A673 (cell line): ENCODE measurements around the gene FASN. TPM values are rescaled to one million over a fixed set of nuclear protein-coding genes. Genes with fewer than 3 reads are reported as not detected.

Experiments
- BruUV-seq: library from RNA; stranded (reverse); fragments of 400-500 nt; replicated peaks from 2 replicates; lab custom pipeline; 2021; lab: Mats Ljungman, UMichigan
- CTCF ChIA-PET: fragments of 300-600 bp; sonication (Branson Sonifier 250); formaldehyde crosslinking; loops from one replicate; lab custom pipeline; 2022; ENCODE audit warnings: antibody characterized with exemption; lab: Charles Lee
- POLR2A ChIA-PET: fragments of 300-600 bp; sonication (Branson Sonifier 250); formaldehyde crosslinking; loops from one replicate; lab custom pipeline; 2022; ENCODE audit warnings: antibody characterized with exemption; ENCODE audit not compliant: low non-redundant PET; lab: Charles Lee
- DNase-seq: peaks from one replicate; pipeline ENCODE4 v3.0.0-alpha.2; 2015; ENCODE audit warnings: low spot score
- H3K27ac ChIP-seq: fragments of 200-600 bp; sonication (generic); 2 replicates; pipeline ENCODE4 v1.5.1; 2016; ENCODE audit warnings: mixed run types, low read depth, mild to moderate bottlenecking, mixed read lengths, antibody characterized with exemption, low read length; ENCODE audit not compliant: poor library complexity, severe bottlenecking
- H3K27me3 ChIP-seq: fragments of 200-600 bp; sonication (generic); replicated peaks from 2 replicates; pipeline ENCODE4 v1.6.1; 2017; ENCODE audit warnings: mixed run types, low read depth, mild to moderate bottlenecking, mixed read lengths, antibody characterized with exemption, low read length; ENCODE audit not compliant: insufficient read depth, poor library complexity
- H3K36me3 ChIP-seq: fragments of 200-600 bp; sonication (generic); 2 replicates; pipeline ENCODE4 v1.6.1; 2016; ENCODE audit warnings: mixed run types, mild to moderate bottlenecking, mixed read lengths, antibody characterized with exemption, low read length; ENCODE audit not compliant: insufficient read depth, poor library complexity, severe bottlenecking
- H3K4me1 ChIP-seq: fragments of 200-600 bp; sonication (generic); 2 replicates; pipeline ENCODE4 v1.6.1; 2017; ENCODE audit warnings: mixed run types, mild to moderate bottlenecking, mixed read lengths, antibody characterized with exemption, low read length; ENCODE audit not compliant: insufficient read depth, poor library complexity, severe bottlenecking
- H3K4me3 ChIP-seq: fragments of 200-600 bp; sonication (generic); 2 replicates; pipeline ENCODE4 v1.5.1; 2016; ENCODE audit warnings: low read depth, mixed run types, mild to moderate bottlenecking, mixed read lengths, low read length; ENCODE audit not compliant: poor library complexity, severe bottlenecking
- H3K9me3 ChIP-seq: fragments of 200-600 bp; sonication (generic); 2 replicates; pipeline ENCODE4 v1.6.1; 2016; ENCODE audit warnings: mixed run types, low read depth, mild to moderate bottlenecking, mixed read lengths, antibody characterized with exemption, low read length; ENCODE audit not compliant: poor library complexity, severe bottlenecking
- EZH2 ChIP-seq: fragments of 200-600 bp; sonication (generic); IDR thresholded peaks from 2 replicates; pipeline ENCODE4 v1.6.1; 2017; ENCODE audit warnings: borderline replicate concordance, low read depth, mild to moderate bottlenecking, mixed read lengths, antibody characterized with exemption, low read length; ENCODE audit not compliant: poor library complexity, severe bottlenecking
- intact Hi-C: fragments of 100-400 bp; cut with micrococcal nuclease; formaldehyde crosslinking; loops from one replicate; pipeline ENCODE4 v1.10.0; 2022; ENCODE audit not compliant: unreplicated experiment
- total RNA-seq: library from RNA; stranded (reverse); gene quantifications from 2 replicates; pipeline ENCODE4 v1.2.3, GENCODE V29; 2021
- TF ChIP-seq, protein P1 (sequence below): fragments of 300-800, 200-600 bp; sonication (generic); conservative IDR thresholded peaks from 2 replicates; pipeline ENCODE4 v1.5.1; 2017; ENCODE audit warnings: low read depth, mild to moderate bottlenecking, antibody characterized with exemption, low read length, moderate library complexity, mixed read lengths

FASN gene
- total RNA-seq, 1 experiment from 2014 or later: 591 TPM

DNA sequence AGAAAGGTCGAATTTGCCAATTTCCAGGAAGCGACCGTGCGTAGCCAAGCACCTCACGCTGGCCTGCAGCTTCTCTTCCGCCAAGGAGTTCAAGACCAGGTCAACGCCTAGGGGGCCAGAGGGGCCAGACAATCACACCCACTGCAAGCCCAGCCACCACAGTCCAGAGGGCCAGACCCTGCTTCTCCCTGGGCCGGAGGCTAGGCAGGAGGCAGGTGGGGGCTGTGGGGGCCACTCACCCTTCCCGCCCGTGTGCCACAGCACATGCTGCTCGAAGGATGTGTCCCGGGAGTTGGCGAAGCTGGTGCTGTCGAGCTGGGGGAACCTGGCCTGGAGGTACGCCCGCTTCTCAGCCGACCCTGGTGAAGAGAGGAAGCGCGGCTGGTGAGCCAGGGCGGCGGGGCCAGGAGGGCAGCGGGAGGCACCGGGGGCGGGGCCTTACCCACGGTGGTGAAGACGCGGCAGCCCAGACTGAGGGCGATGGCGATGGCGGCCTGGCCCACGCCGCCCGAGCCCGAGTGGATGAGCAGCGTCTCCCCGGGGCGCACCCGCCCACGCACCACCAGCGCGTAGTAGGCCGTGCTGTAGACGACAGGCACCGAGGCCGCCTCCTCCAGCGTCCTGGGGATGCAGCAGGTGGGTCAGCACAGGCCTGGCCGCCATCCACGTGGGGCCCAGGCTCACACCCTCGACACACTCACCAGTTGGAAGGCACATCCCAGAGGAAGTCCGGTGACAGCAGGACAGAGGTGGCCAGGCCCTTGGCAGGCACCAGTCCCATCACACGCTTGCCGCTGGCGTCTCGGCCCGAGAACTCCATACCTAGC is 14.3 kb downstream of the FASN start:
- Histone ChIP-seq H3K27me3 (no peaks in the 10 kb centered on the region), H3K27ac (no peak overlapping the region), H3K9me3 (no peaks in the 10 kb centered on the region), H3K36me3 (peaks cover 97% of the 10 kb centered on the region), H3K4me3 (no peak overlapping the region), H3K4me1 (no peaks in the 10 kb centered on the region)
- no TSS peak for BruUV-seq
- DNase-seq: no peak
- ChIA-PET POLR2A (no interaction called here), CTCF (no interaction called here)
- TF ChIP-seq, protein P1, sequence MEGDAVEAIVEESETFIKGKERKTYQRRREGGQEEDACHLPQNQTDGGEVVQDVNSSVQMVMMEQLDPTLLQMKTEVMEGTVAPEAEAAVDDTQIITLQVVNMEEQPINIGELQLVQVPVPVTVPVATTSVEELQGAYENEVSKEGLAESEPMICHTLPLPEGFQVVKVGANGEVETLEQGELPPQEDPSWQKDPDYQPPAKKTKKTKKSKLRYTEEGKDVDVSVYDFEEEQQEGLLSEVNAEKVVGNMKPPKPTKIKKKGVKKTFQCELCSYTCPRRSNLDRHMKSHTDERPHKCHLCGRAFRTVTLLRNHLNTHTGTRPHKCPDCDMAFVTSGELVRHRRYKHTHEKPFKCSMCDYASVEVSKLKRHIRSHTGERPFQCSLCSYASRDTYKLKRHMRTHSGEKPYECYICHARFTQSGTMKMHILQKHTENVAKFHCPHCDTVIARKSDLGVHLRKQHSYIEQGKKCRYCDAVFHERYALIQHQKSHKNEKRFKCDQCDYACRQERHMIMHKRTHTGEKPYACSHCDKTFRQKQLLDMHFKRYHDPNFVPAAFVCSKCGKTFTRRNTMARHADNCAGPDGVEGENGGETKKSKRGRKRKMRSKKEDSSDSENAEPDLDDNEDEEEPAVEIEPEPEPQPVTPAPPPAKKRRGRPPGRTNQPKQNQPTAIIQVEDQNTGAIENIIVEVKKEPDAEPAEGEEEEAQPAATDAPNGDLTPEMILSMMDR: no peak
- no peak for TF ChIP-seq EZH2
- intact Hi-C loops: no loop called here

DNA sequence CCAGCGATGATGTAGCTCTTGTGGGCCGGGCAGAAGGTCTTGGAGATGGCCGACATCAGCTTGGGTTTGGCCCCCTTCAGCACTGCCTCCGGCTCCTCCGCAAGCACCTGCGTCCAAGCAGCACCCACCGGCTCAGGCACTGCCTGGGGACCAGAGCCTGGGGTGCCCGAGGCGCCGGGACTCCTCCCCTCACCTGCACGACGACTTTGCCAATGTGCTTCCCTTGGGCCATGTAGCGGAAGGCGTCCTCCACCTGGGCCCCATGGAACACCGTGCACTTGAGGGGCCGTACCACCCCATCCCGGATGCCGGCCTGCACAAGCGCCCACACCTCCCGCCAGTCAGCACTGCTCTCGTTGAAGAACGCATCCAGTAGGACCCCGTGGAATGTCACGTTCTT is 15.0 kb downstream of the FASN start:
- no peaks in the 10 kb centered on the region for H3K27me3 ChIP-seq
- ChIA-PET CTCF (no interaction called here), POLR2A (no interaction called here)
- H3K4me3 ChIP-seq: no peak overlapping the region
- TF ChIP-seq, protein P1: no peak
- TF ChIP-seq EZH2: no peak
- intact Hi-C loops: no loop called here
- no peaks in the 10 kb centered on the region for H3K9me3 ChIP-seq
- BruUV-seq: TSS peak; percentile 43
- H3K36me3 ChIP-seq: peaks cover 97% of the 10 kb centered on the region
- no peak overlapping the region for H3K27ac ChIP-seq
- H3K4me1 ChIP-seq: no peaks in the 10 kb centered on the region
- no peak for DNase-seq

DNA sequence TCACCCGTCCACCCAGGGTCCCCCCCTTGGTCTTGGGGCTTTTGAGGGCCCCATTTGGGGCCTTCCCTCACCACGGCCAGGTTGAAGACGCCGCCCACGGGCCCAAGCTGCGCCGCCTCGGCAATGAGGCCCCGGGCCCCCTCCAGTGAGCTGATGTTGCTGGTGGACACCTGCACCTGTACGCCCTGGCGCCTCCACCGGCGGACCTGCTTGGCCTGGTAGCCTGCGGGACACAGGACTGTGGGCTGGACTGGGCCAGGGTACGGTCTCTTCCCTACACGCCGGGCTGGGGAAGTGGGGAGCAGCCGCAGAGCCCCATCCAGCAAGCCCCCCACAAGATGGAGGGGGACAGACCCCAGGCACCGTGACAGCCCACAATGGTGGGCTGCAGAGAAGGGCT is 15.6 kb downstream of the FASN start:
- intact Hi-C loops: no loop called here
- CTCF ChIA-PET: no interaction called here
- no peaks in the 10 kb centered on the region for H3K27me3 ChIP-seq
- no TSS peak for BruUV-seq
- DNase-seq: no peak
- POLR2A ChIA-PET: no interaction called here
- H3K27ac ChIP-seq: no peak overlapping the region
- no peaks in the 10 kb centered on the region for H3K4me1 ChIP-seq
- no peaks in the 10 kb centered on the region for H3K9me3 ChIP-seq
- H3K4me3 ChIP-seq: no peak overlapping the region
- TF ChIP-seq EZH2: no peak
- TF ChIP-seq, protein P1: no peak
- H3K36me3 ChIP-seq: peaks cover 96% of the 10 kb centered on the region
